ENCODE results near the gene SETD3.

DNA sequence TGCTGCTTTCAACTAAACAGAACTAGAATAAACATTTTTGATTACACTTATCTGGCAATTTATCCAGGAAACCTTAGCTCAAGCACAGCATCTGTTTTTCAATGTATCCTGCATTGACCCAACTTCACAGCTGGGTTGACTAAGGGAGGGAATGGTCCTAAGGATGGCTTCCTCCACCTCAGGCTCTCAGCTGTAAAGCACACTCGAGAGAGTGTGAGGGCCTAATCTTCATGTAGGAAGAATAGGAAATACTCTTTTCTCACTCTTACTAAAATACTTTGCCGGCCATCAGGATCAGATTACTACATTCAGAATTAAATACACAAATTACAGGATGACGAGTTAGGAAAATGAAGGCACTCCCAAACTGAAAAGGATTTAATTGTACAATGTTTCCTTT, 7.2 kb downstream of the SETD3 start:
- TF ChIP-seq POLR2A (IDR thresholded peaks at IDR 0.05; ENCODE audit: low read depth): no peak
- TF ChIP-seq, protein P1, sequence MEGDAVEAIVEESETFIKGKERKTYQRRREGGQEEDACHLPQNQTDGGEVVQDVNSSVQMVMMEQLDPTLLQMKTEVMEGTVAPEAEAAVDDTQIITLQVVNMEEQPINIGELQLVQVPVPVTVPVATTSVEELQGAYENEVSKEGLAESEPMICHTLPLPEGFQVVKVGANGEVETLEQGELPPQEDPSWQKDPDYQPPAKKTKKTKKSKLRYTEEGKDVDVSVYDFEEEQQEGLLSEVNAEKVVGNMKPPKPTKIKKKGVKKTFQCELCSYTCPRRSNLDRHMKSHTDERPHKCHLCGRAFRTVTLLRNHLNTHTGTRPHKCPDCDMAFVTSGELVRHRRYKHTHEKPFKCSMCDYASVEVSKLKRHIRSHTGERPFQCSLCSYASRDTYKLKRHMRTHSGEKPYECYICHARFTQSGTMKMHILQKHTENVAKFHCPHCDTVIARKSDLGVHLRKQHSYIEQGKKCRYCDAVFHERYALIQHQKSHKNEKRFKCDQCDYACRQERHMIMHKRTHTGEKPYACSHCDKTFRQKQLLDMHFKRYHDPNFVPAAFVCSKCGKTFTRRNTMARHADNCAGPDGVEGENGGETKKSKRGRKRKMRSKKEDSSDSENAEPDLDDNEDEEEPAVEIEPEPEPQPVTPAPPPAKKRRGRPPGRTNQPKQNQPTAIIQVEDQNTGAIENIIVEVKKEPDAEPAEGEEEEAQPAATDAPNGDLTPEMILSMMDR (IDR thresholded peaks at IDR 0.05): no peak
- no peak for TF ChIP-seq POLR2AphosphoS5 (IDR thresholded peaks at IDR 0.05)
